Measurements from ENCODE around the gene UROC1. TPM values are rescaled to one million over a fixed set of nuclear protein-coding genes. Genes with fewer than 3 reads are reported as not detected.

The UROC1 gene
- total and polyA plus RNA-seq, 2 of the 13 experiments (the other 11 are each of a cell fraction or from before 2014, with no cell fraction given) = 0.71 to 1.3 TPM

DNA sequence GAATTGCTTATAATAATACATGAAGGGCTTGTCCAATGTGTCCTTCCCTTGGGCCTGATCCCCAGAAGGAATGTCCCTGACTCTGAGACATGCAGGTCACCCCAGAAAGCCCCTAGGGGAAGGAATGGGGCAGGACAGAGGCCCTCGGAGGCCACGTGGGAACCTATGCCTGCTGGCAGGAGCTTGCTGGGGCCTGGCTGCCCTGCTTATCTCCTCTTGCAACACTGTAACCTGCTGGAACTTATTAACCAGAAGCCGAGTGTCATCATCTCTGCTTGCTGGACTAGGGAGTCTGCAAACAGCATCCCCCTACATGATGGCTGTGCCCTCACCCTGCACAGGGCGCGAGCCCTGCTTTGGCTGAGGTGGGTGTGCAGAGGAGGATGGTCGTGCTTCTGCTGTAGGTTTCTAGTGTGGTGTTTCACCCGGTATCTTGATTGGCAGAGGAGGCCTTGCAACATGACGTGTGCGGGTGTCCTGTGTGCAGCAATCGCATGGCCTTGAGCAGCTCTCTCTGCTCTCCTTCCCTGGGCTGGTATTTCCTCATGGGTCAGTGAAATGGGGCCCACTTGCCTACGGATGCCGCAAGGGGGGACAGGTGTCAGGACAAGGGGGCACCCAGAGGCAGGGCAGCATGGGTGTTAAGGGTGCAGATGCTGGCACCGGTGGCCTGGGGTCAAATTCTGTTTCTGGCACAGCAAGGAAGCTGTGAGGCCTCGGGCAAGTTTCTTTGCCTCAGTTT lies 11.4 kb upstream of the UROC1 start (continued):
- TF ChIP-seq, protein P1, sequence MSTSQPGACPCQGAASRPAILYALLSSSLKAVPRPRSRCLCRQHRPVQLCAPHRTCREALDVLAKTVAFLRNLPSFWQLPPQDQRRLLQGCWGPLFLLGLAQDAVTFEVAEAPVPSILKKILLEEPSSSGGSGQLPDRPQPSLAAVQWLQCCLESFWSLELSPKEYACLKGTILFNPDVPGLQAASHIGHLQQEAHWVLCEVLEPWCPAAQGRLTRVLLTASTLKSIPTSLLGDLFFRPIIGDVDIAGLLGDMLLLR (CRISPR knock-in tag; IDR thresholded peaks at IDR 0.05) = no peak; the same call in 1 of the 2 replicates
- TF ChIP-seq ZNF720 (CRISPR knock-in tag; IDR thresholded peaks at IDR 0.05) (no peak), ZBTB7B (CRISPR knock-in tag; IDR thresholded peaks at IDR 0.05) (peak; percentile 69; the same call in 1 of the 2 replicates), NR2F6 (IDR thresholded peaks at IDR 0.05) (peak; percentile 70; the same call in 1 of the 2 replicates), NR2F6 (CRISPR knock-in tag; IDR thresholded peaks at IDR 0.05) (peak; percentile 77), ZNF761 (CRISPR knock-in tag; conservative IDR thresholded peaks at IDR 0.05) (peak; percentile 91), ZNF879 (CRISPR knock-in tag; IDR thresholded peaks at IDR 0.05) (no peak), ZFYVE20 (CRISPR knock-in tag; IDR thresholded peaks at IDR 0.05; ENCODE audit: borderline replicate concordance, low read depth) (no peak), ZC3H13 (CRISPR knock-in tag; IDR thresholded peaks at IDR 0.05) (peak; percentile 73; the same call in 1 of the 2 replicates), SUZ12 (IDR thresholded peaks at IDR 0.05; ENCODE audit: low read depth, low read length) (no peak), GATAD2A (CRISPR knock-in tag; IDR thresholded peaks at IDR 0.05) (peak; percentile 91), TBL1XR1 (IDR thresholded peaks at IDR 0.05; ENCODE audit: borderline replicate concordance, low read length, partially characterized antibody) (no peak), ZNF713 (CRISPR knock-in tag; IDR thresholded peaks at IDR 0.05) (0 out of 2 replicates have a peak, but pooled peaks have one; percentile 77), HMG20B (CRISPR knock-in tag; conservative IDR thresholded peaks at IDR 0.05) (0 out of 2 replicates have a peak, but pooled peaks have one; percentile 50), ISX (CRISPR knock-in tag; conservative IDR thresholded peaks at IDR 0.05) (no peak), DMAP1 (CRISPR knock-in tag; IDR thresholded peaks at IDR 0.05) (peak; percentile 95), ZSCAN9 (CRISPR knock-in tag; IDR thresholded peaks at IDR 0.05; ENCODE audit: borderline replicate concordance) (peak; percentile 76), KDM5B (CRISPR knock-in tag; IDR thresholded peaks at IDR 0.05; ENCODE audit: borderline replicate concordance) (peak; percentile 88; the same call in 1 of the 2 replicates), NFYB (CRISPR knock-in tag; IDR thresholded peaks at IDR 0.05) (peak; percentile 36; the same call in 1 of the 2 replicates), DNMT1 (CRISPR knock-in tag; IDR thresholded peaks at IDR 0.05) (no peak), ZBTB38 (CRISPR knock-in tag; IDR thresholded peaks at IDR 0.05) (no peak), RFXAP (CRISPR knock-in tag; IDR thresholded peaks at IDR 0.05; ENCODE audit: borderline replicate concordance) (no peak)
- TF ChIP-seq, protein P2, sequence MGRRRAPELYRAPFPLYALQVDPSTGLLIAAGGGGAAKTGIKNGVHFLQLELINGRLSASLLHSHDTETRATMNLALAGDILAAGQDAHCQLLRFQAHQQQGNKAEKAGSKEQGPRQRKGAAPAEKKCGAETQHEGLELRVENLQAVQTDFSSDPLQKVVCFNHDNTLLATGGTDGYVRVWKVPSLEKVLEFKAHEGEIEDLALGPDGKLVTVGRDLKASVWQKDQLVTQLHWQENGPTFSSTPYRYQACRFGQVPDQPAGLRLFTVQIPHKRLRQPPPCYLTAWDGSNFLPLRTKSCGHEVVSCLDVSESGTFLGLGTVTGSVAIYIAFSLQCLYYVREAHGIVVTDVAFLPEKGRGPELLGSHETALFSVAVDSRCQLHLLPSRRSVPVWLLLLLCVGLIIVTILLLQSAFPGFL (CRISPR knock-in tag; IDR thresholded peaks at IDR 0.05) = no peak
- TF ChIP-seq, protein P3, sequence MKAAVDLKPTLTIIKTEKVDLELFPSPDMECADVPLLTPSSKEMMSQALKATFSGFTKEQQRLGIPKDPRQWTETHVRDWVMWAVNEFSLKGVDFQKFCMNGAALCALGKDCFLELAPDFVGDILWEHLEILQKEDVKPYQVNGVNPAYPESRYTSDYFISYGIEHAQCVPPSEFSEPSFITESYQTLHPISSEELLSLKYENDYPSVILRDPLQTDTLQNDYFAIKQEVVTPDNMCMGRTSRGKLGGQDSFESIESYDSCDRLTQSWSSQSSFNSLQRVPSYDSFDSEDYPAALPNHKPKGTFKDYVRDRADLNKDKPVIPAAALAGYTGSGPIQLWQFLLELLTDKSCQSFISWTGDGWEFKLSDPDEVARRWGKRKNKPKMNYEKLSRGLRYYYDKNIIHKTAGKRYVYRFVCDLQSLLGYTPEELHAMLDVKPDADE (CRISPR knock-in tag; IDR thresholded peaks at IDR 0.05) = no peak
- TF ChIP-seq, protein P4, sequence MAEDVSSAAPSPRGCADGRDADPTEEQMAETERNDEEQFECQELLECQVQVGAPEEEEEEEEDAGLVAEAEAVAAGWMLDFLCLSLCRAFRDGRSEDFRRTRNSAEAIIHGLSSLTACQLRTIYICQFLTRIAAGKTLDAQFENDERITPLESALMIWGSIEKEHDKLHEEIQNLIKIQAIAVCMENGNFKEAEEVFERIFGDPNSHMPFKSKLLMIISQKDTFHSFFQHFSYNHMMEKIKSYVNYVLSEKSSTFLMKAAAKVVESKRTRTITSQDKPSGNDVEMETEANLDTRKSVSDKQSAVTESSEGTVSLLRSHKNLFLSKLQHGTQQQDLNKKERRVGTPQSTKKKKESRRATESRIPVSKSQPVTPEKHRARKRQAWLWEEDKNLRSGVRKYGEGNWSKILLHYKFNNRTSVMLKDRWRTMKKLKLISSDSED (CRISPR knock-in tag; IDR thresholded peaks at IDR 0.05) = no peak
